Caki2 (cell line): Measurements from ENCODE around the gene WDR70. TPM values are rescaled to one million over a fixed set of nuclear protein-coding genes. Genes with fewer than 3 reads are reported as not detected.
A peak's percentile ranks its signal among the peaks of the same experiment; 100 is the strongest.
"Not testable (repeated sequence)": the region's sequence is repeated elsewhere in the genome, so short reads cannot be mapped to it uniquely, and the experiment has no call there.

Experiments
- DNase-seq: peaks from one replicate; pipeline ENCODE4 v3.0.0-alpha.2; 2015; ENCODE audit warnings: low read depth
- in situ Hi-C: cut with HindIII; loops from 2 replicates; pipeline ENCODE4 v1.10.0; 2016; ENCODE audit warnings: low sequenced_read_pairs, low pct_unique_long_range_greater_than_20kb, mixed read lengths
- total RNA-seq: library from RNA; depleted of rRNA; stranded (reverse); fragments of >200 nt; shearing (Covaris generic); gene quantifications from 2 replicates; pipeline ENCODE4 v1.2.3, GENCODE V29; 2014; ENCODE audit warnings: low replicate concordance

WDR70 gene
- total RNA-seq, 1 experiment from 2014 or later = 20.0 TPM

DNA sequence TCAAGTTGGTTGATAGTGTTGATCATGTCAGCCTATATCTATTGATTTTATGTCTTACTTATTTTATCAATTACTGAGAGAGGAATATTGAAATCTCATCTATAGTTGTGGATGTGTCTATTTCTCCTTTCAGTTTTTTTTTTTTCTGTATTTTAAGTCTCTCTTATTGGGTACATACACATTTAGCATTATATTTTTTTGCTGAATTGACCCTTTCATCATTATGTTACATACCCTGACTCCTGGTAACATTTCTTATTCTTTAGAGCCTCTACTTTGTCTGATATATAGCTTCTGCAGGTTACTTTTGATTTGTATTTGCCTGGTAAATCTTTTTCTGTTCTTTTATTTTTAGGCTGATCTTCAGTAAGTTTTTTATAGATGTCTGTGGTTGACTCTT lies 281.2 kb downstream of the WDR70 start:
- DNase-seq = no peak
- in situ Hi-C loops = no loop called here

DNA sequence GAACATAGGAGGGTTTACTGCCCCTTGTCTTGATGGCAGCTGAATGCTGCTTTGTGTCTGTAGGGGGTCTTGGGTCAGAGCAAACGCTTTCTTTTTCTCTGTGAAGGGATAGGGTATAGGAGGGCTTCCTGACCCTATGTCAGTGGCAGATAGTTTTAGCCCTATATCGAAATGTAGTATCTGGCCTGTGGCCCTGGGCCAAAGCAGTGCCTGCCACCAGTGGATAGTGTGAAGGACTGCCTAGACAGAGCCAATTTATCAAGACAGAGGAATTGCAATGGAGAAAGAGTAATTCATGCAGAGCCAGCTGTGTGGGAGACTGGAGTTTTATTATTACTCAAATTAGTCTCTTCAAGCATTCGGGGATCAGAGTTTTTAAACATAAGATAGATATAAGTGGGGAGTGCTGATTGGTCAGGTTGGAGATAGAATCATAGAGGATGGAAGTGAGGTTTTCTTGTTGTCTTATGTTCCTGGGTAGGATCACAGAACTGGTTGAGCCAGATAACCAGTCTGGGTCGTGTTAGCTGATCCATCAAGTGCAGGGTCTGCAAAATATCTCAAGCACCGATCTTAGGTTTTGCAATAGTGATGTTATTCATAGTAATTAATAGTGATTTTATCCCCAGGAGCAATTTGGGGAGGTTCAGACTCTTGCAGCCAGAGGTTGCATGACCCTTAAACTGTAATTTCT lies 282.3 kb downstream of the WDR70 start:
- DNase-seq = no peak
- in situ Hi-C loops = no loop called here

- no peak for DNase-seq
- in situ Hi-C loops = no loop called here
Measured at GRCh38 chr5:37661951-37662350, 282.8 kb downstream of the WDR70 start.

DNA sequence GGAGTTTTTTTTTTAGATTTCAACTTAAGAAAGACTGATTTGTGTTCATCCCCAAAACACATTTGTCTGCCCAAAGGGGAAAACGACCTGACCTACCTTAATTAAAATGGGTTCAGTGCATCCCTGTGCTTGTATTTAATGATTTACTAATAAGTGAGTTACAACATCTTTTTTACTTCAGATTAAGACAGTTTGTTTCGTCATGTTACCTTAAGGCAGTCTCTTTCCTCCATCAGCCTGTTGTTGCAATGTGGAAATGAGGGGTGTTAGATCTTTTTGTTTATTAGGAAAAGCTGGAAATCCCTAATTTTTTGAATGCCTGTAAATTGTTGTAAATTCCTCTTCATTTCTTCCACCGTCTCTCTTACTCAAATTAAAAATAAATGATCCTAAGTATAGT lies 283.2 kb downstream of the WDR70 start:
- in situ Hi-C loops = no loop called here
- DNase-seq = no peak

DNA sequence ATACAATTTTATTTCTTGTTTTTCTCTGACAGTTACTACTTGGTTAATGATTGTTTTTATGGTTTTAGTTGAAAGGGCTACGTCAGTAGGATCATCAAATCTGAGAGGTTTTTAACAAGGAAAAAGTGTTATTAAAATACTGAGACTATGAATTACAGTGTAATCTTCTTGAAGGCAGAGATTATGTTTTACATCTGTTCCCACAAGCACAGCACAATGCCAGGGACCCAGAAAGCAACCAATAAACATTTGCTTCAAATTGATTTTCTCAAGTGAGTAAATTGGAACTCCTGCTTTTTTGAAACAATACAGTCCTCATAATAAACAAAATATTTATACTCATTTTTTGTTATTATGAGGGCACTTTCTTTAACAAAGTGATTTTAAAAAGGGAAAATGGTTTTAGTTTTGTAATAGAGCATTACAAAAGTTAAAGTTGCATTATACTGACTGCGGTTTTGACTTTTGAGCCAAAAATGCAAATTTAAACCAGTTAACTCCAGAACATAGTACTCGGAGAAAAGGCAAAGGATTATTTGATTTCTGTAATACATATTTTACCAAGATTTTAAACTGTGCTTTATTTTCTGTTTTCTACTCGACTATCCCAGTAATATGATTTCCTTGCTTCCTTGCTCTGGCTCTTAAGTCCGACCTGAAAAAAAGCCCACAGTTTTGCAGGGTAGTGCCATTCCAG lies 283.8 kb downstream of the WDR70 start:
- in situ Hi-C loops = no loop called here
- DNase-seq = no peak

- no peak for DNase-seq
- in situ Hi-C loops = no loop called here
Measured at GRCh38 chr5:37663538-37663937, 284.4 kb downstream of the WDR70 start.

GRCh38 chr5:37664551-37664950 lies 285.4 kb downstream of the WDR70 start:
- in situ Hi-C loops = no loop called here
- DNase-seq = no peak

- in situ Hi-C loops = no loop called here
- no peak for DNase-seq
Measured at GRCh38 chr5:37665272-37665671, 286.2 kb downstream of the WDR70 start.

GRCh38 chr5:37665889-37666288 lies 286.8 kb downstream of the WDR70 start:
- no peak for DNase-seq
- in situ Hi-C loops = no loop called here

- in situ Hi-C loops = no loop called here
- no peak for DNase-seq
Measured at GRCh38 chr5:37667430-37667829, 288.3 kb downstream of the WDR70 start.

- DNase-seq = no peak
Measured at GRCh38 chr5:37667846-37668245, 288.7 kb downstream of the WDR70 start.

DNA sequence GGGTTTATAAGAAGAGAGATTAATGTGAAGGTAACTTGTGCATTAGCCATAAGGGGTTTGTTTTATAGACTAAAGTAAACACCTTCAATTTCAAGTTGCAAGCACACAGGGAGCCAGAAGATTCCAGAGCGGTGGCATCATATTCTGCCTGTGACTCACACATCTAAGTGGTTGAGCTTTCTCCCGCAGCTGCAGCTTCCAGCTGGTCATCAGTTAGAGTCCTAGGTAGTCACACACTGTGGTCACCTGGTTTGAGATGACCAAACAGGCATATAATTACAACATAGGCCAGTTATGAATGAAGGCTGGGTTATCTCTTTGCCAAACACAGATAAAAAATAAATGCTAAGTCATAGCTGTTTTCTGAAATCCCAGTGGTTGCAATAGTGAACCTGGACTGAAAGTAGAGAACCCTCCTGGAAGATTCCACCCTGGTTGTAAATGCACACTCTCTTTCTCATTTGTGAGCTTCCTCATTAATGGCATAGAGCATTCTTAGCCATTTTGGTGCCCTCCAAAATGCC lies 289.5 kb downstream of the WDR70 start:
- in situ Hi-C loops = no loop called here
- peak; percentile 87 for DNase-seq

More at GRCh38 chr5:37667846-37668245, 288.7 kb downstream of the WDR70 start:
- in situ Hi-C loops = no loop called here

DNA sequence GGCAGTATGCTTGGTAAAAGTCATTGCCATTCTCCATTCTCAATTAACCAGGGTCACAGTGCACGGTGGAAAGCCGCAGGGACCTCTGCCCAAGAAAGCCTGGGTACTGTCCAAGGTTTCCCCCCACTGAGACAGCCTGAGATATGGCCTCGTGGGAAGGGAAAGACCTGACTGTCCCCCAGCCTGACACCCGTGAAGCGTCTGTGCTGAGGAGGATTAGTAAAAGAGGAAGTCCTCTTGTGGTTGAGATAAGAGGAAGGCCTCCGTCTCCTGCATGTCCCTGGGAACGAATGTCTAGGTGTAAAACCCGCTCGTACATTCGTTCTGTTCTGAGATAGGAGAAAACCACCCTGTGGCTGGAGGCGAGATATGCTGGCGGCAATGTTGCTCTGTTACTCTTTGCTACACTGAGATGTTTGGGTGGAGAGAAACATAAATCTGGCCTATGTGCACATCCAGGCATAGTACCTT lies 293.0 kb downstream of the WDR70 start:
- DNase-seq, in situ Hi-C loops: not testable (repeated sequence)

DNA sequence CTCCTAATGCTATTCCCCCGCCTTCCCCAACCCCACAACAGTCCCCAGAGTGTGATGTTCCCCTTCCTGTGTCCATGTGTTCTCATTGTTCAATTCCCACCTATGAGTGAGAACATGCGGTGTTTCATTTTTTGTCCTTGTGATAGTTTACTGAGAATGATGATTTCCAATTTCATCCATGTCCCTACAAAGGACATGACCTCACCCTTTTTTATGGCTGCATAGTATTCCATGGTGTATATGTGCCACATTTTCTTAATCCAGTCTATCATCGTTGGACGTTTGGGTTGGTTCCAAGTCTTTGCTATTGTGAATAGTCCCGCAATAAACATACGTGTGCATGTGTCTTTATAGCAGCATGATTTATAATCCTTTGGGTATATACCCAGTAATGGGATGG lies 295.2 kb downstream of the WDR70 start:
- in situ Hi-C loops, DNase-seq: not testable (repeated sequence)

DNA sequence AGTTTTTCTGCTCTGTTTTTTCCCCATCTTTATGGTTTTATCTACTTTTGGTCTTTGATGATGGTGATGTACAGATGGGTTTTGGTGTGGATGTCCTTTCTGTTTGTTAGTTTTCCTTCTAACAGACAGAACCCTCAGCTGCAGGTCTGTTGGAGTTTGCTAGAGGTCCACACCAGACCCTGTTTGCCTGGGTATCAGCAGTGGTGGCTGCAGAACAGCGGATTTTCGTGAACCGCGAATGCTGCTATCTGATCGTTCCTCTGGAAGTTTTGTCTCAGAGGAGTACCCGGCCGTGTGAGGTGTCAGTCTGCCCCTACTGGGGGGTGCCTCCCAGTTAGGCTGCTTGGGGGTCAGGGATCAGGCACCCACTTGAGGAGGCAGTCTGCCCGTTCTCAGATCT lies 300.2 kb downstream of the WDR70 start:
- in situ Hi-C loops, DNase-seq: not testable (repeated sequence)

DNA sequence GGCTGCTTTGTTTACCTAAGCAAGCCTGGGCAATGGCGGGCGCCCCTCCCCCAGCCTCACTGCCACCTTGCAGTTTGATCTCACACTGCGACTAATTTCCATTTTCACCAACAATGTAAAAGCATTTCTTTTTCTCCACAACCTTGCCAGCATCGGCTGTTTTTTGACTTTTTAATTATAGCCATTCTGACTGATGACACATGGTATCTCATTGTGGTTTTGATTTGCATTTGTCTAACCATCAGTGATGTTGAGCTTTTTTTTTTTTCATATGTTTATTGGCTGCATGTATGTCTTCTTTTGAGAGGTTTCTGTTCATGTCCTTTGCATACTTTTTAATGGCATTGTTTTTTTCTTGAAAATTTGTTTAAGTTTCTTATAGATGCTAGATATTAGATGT lies 300.8 kb downstream of the WDR70 start:
- DNase-seq, in situ Hi-C loops: not testable (repeated sequence)

DNA sequence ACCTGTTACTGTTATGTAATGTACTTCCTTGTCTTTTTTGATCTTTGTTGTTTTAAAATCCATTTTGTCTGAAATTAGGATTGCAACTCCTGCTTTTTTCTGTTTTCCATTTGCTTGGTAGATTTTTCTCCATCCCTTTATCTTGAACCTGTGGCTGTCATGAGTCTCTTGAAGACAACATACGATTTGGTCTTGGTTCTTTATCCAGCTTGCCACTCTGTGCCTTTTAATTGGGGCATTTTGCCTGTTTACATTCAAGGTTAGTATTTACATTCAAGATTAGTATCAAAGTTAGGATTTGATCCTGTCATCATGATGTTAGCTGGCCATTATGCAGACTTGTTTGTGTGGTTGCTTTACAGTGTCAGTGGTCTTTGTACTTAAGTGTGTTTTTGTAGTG lies 304.0 kb downstream of the WDR70 start:
- in situ Hi-C loops = no loop called here
- DNase-seq = no peak

DNA sequence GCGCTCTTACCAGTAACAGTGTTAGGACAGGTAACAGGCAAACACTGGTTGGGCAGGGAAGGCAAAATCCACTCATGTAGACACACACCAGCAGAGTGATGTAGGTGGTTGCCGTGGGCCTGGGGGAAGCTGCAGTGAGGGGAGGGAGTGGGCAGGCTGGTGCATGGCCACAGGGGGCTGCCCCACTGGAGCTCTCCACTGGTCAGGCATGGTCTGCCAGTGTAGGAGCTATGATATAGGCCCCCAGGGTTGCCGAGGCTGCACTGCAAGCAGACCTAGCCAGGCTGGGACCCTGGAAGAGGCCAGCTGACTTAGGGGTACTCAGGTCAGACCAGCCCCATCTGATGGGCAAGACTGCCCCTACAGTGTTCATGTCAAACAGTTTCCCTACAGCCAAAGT lies 306.1 kb downstream of the WDR70 start:
- in situ Hi-C loops = no loop called here
- no peak for DNase-seq

DNA sequence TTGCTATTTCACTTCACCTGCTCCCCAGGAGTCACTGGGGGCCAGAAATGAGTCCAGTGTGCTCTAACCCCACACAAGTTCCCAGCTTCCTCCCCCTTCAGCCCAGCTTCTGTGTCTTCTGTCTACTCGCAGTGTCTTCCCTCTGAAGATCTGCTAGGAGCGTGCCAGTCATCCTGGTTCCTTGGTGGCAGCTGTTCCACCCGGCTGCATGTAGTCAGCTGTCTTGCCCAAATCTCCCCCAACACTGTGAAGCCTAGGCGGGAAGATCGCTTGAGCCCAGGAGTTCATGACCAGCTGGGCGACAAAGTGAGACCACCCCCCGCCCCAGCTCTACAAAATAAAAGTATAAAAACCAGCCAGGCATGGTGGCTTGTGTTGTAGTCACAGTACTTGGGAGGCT lies 306.7 kb downstream of the WDR70 start:
- DNase-seq = no peak
- in situ Hi-C loops = no loop called here
